Right lobe of liver (tissue), 6 donors: ENCODE results near the gene RNF113B. TPM values are rescaled to one million over a fixed set of nuclear protein-coding genes. Genes with fewer than 3 reads are reported as not detected.

Experiments
- ATAC-seq, 4 donors: fragments of 200-7000 bp; cut with Tn5 transposase; one replicate each; pipeline ENCODE4 v1.9.1; 2020; ENCODE audit warnings: mild to moderate bottlenecking in 4 of 4, moderate library complexity in 4 of 4
- DNase-seq, 3 donors: peaks; one replicate each; pipeline ENCODE4 v3.0.0-alpha.2; 2020
- H3K27ac ChIP-seq, 3 donors: fragments of 200-600 bp; one replicate each; pipeline ENCODE4 v1.8.0; 2022
- H3K27me3 ChIP-seq, 2 donors: fragments of 200-600 bp; one replicate each; pipeline ENCODE4 v1.8.0; 2022
- H3K36me3 ChIP-seq, 4 donors: fragments of 200-600 bp; sonication (generic) in 1 of 4; one replicate each; pipeline versions ENCODE4 v1.5.1 to v1.8.0; 2017 to 2022; ENCODE audit warnings: control low read depth in 1 of 4
- H3K4me1 ChIP-seq, 4 donors: fragments of 200-600 bp; sonication (generic) in 1 of 4; one replicate each; pipeline versions ENCODE4 v1.5.1 to v1.8.0; 2017 to 2022; ENCODE audit warnings: control low read depth in 1 of 4
- H3K4me3 ChIP-seq, 3 donors: fragments of 200-600 bp; one replicate each; pipeline ENCODE4 v1.8.0; 2022
- H3K9me3 ChIP-seq, 4 donors: fragments of 200-600 bp; sonication (generic) in 1 of 4; one replicate each; pipeline versions ENCODE4 v1.5.1 to v1.8.0; 2017 to 2022; ENCODE audit warnings: control low read depth in 1 of 4
- CTCF ChIP-seq, 4 donors: fragments of 200-600 bp in 3 of 4; fragments of 450-650 bp in 1 of 4; IDR thresholded peaks; one replicate each; pipeline versions ENCODE4 v1.5.1 to v1.8.0; 2016 to 2022; ENCODE audit warnings: antibody characterized with exemption in 4 of 4, mild to moderate bottlenecking in 2 of 4
- POLR2A ChIP-seq: fragments of 450-650 bp; IDR thresholded peaks from one replicate; pipeline ENCODE4 v1.6.1; 2017; ENCODE audit warnings: antibody characterized with exemption, mild to moderate bottlenecking
- WGBS: methylation state at CpG from one replicate; pipeline ENCODE4 v1.1.6; 2018; ENCODE audit warnings: low coverage, low lambda C conversion rate; ENCODE audit not compliant: insufficient coverage; ENCODE audit errors: missing lambda C conversion rate; 5-methylcytosine and 5-hydroxymethylcytosine counted together
- intact Hi-C, 2 donors: fragments of 100-400 bp; cut with DNase I; formaldehyde crosslinking; loops; one replicate each; pipeline versions ENCODE4 v1.11.2 to v1.14.1; 2022
- total RNA-seq, 6 experiments: library from RNA; depleted of rRNA in 2 of 6; stranded (reverse); fragments of >200 nt in 2 of 6; fragmentation: NEBNext Ultra II Directional in 3 of 6; extraction: Animal tissue kit (Norgen Biotek cat#: 25700) in 3 of 6; gene quantifications; one replicate each; pipeline versions ENCODE4 v1.1.0 to v1.2.4, GENCODE V29; 2016 to 2023
- donor health status: DM: no; HTN: yes; CAD: no.
- donor health status: DM: no; HTN: no; CAD: no.
- donor health status: DM: no; HTN: no; CAD: no.
- donor health status: DM: no; HTN: yes; CAD: no.
- donor health status: DM: no; HTN: yes; CAD: no.

RNF113B gene
- total RNA-seq, 6 experiments from 2014 or later: not detected

- TF ChIP-seq POLR2A (no peak), CTCF (IDR thresholded peaks at IDR 0.05) (no peak)
- ATAC-seq: peak; percentile 37 to 59 (median 44)
- peak overlapping the region; percentile 63 to 89 (median 74) for H3K27ac ChIP-seq
- H3K9me3 ChIP-seq: no peaks in the 10 kb centered on the region
- no peaks in the 10 kb centered on the region for H3K27me3 ChIP-seq
- peaks cover 0 to 40% (median 23%) of the 10 kb centered on the region in 4 donors for H3K4me1 ChIP-seq
- H3K4me3 ChIP-seq: peak overlapping the region in 2 of 3 donors; percentile 9 to 25
- H3K36me3 ChIP-seq: no peaks in the 10 kb centered on the region
- 23% methylated on average over 7 of the region's 7 CpGs for WGBS
- intact Hi-C loops: no loop called here
- DNase-seq: no peak
Measured at GRCh38 chr13:98174307-98174706, 2.8 kb downstream of the RNF113B start.

GRCh38 chr13:98173431-98174152, 3.5 kb downstream of the RNF113B start:
- intact Hi-C loops: no loop called here
- Histone ChIP-seq H3K9me3 (no peaks in the 10 kb centered on the region), H3K27me3 (no peaks in the 10 kb centered on the region), H3K4me3 (peak overlapping the region in 2 of 3 donors; percentile 9 to 25), H3K36me3 (no peaks in the 10 kb centered on the region), H3K4me1 (peaks cover 0 to 40% (median 23%) of the 10 kb centered on the region in 4 donors), H3K27ac (peak overlapping the region; percentile 71 to 89 (median 74))
- peak; percentile 86 to 90 (median 90) for ATAC-seq
- 12% methylated on average over 9 of the region's 9 CpGs for WGBS
- peak; percentile 73 to 84 (median 75) for DNase-seq
- TF ChIP-seq CTCF (IDR thresholded peaks at IDR 0.05) (no peak), POLR2A (peak; percentile 59)

- TF ChIP-seq CTCF (IDR thresholded peaks at IDR 0.05): no peak
- no peak for TF ChIP-seq POLR2A
- H3K9me3 ChIP-seq: no peaks in the 10 kb centered on the region
- peaks cover 0 to 40% (median 23%) of the 10 kb centered on the region in 4 donors for H3K4me1 ChIP-seq
- no peaks in the 10 kb centered on the region for H3K27me3 ChIP-seq
- no peaks in the 10 kb centered on the region for H3K36me3 ChIP-seq
- DNase-seq: no peak
- peak in 2 of 4 donors; percentile 6 to 28 for ATAC-seq
- 27% methylated on average over 7 of the region's 7 CpGs for WGBS
- no peak overlapping the region for H3K4me3 ChIP-seq
- intact Hi-C loops: no loop called here
- peak overlapping the region; percentile 71 to 89 (median 74) for H3K27ac ChIP-seq
Measured at GRCh38 chr13:98172590-98173422, 4.3 kb downstream of the RNF113B start.

- Histone ChIP-seq H3K4me1 (peaks cover 0 to 40% (median 24%) of the 10 kb centered on the region in 4 donors), H3K4me3 (no peak overlapping the region), H3K27ac (peak overlapping the region; percentile 71 to 89 (median 74)), H3K36me3 (no peaks in the 10 kb centered on the region), H3K9me3 (no peaks in the 10 kb centered on the region), H3K27me3 (no peaks in the 10 kb centered on the region)
- no peak for DNase-seq
- intact Hi-C loops: no loop called here
- peak; percentile 10 to 29 (median 12) for ATAC-seq
- 37% methylated on average over 11 of the region's 14 CpGs for WGBS
- TF ChIP-seq CTCF (IDR thresholded peaks at IDR 0.05): no peak
- TF ChIP-seq POLR2A: no peak
Measured at GRCh38 chr13:98171900-98172589, 5.0 kb downstream of the RNF113B start.
